Activated CD4-positive, alpha-beta T cell treated with anti-CD3 and anti-CD28 coated beads, Interleukin-2, amount 50 U/mL, for 16 hours (primary cell): ENCODE measurements around the gene CSF1.

ENCODE experiments used
- DNase-seq: peaks from one replicate; pipeline ENCODE4 v3.0.0-alpha.2; 2020

The CSF1 gene

DNA sequence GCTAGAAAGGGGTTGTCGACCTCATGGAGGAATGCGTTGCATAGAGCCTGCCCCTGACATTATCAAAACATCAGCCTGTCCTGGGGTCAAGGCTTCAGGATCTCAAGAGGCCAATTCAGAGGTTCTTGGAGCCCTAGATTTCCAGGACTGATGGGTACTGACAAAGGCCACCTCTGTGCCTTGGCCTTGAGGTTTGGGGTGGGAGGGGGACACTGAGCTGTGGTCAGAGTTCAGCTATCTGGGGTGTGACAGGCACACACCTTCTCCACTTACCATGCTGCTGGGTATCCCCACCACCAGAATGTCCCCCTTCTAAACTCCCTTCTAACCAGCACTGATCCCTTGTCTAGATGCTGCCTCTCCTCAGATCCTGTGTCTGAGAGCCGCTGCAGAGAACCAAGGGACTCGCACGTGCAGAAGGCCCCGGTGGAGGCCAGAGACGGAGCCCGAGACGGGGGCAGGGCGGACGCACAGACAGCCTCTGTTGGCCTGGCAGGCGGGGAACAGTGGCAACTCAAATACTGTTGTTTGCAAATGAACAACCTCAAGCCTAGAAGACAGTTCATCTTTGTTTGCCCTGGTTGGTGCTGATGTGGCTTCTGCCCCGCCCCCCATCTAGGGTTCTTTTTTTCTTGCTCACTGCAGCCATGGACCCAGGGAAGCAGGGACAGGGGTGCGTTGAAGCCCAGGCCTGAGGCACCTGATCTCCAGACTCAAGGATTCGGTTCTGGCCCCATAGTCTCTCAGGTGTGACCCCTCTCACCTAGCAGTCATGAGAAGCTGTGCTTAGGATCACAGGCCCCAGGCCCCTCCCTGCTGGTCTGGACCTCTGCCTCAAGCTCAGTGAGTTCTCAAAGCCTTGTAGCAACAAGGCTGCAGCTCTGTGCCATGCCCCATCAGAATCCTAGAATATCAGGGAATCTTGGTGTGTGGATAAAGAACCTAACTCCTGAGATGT, 28.1 kb upstream of the CSF1 start:
- no peak for DNase-seq

DNA sequence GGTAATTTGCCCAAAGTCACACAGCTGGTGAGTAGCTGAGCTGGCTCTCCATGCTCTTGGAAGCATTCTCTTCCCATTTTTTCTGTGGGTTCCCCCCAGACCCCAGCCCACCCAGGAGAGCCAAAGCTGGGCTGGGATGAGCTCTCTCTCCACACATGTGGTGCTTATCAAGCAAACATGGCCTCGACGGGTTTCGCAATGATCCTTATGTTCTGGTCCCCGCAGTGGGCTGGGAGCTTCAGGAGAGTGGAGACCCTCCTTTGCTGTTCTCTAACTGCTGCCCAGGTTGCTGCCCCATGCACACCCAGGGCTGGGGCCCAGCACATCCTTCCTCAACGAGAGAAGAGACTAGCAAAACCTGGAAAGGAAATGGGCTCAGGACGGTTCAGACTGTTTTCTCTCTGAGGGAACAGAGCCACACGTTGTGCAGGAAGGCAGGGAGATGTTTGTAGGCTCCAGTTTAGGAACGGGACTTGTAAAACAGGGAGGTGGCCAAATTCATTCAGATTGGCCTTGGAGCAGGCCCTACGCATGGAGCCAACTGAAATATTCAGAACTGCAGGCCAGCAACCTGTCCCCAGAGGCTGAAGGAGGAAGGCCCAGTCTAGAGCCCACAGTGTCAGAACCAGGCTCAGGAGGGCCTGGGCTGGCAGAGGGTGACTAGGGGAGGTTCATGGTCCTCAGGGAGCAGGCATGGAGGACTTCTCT, 27.2 kb upstream of the CSF1 start:
- DNase-seq, result no peak

- DNase-seq, result no peak
These were observed 26.3 kb upstream of the CSF1 start for GRCh38 chr1:109884242-109884891.

- DNase-seq, result no peak
These were observed 25.1 kb upstream of the CSF1 start for GRCh38 chr1:109885589-109885988.

- no peak for DNase-seq
These were observed 23.8 kb upstream of the CSF1 start for GRCh38 chr1:109886827-109887226.

GRCh38 chr1:109887271-109887670, 23.4 kb upstream of the CSF1 start:
- no peak for DNase-seq

- DNase-seq, result no peak
These were observed 22.8 kb upstream of the CSF1 start for GRCh38 chr1:109887884-109888283.

DNA sequence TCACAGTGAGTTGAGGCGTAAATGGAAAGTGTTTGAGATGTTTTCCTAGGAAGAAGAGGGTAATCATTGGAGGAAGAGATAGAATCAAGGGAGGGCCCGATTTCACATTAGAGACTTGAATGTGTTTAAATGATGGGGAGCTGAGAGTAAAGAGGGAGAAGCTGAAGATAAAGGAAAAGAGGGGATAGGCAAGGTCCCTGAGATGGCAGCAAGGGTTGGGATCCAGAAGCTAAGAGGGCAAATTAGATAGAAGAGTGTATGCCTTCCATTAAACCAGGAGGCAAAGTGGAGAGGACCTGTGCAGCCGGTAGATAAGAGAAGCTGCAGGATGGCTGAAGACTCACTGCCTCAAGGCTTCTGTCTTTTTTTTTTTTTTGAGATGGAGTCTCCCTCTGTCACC, 21.6 kb upstream of the CSF1 start:
- no peak for DNase-seq

GRCh38 chr1:109890115-109890953, 20.3 kb upstream of the CSF1 start:
- DNase-seq, result no peak

DNA sequence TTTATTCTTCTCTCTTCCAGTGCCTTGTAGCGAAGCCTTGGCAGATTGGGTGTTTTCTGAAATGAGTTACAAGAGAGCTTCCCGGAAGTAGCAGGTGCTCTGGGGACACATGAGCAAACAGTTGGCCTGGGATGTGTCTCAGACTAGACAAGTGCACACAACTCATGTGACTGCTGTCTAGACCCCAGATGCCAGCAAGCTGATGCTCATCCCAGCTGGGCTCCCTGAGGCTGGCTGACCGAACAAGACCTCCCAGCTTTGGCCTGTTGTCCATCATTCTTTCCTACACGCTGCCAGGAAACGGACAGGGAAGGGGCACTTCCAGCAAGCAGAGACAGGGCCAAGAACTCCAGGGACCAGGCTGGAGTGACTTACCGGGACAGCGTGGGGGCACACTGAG, 18.7 kb upstream of the CSF1 start:
- DNase-seq, result no peak

DNA sequence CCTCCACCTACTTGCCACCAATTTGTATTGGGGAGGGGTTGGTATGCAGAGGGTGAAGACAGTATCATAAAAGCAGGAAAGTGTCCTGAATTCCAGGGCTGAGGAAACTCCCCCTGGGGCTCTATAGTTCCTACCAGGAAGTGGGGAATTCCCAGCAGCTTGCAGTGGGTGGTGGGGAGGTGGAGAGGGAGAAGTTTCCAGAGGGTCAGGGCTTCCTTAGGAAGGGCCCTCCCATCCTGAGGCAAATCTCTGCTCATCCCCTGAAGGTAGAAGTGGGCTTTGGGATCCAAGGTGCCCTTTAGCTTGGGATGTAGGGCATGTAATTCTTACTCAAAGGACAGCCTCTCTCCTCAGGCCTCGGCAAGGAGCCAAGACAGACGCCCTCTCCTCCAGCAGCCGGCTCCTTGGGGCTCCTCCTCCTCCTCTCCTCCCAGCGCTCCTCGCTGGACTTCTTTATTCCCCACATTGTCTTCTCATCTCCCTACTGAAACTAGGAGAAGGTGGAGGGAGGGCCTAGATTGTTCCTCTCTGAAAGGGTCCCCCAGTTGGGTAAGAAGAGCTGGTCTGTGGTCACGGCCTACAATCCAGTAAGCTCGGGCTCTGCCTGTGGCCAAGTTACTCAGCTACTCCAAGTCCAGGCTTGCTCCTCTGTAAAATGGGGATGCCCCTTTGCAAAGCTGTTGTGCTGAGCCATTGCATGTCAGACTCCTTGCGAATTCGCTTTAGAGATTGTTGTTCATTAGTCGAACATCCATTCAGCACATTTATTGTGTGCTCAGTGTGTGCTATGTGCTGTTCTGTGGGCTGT, 17.9 kb upstream of the CSF1 start:
- no peak for DNase-seq

DNA sequence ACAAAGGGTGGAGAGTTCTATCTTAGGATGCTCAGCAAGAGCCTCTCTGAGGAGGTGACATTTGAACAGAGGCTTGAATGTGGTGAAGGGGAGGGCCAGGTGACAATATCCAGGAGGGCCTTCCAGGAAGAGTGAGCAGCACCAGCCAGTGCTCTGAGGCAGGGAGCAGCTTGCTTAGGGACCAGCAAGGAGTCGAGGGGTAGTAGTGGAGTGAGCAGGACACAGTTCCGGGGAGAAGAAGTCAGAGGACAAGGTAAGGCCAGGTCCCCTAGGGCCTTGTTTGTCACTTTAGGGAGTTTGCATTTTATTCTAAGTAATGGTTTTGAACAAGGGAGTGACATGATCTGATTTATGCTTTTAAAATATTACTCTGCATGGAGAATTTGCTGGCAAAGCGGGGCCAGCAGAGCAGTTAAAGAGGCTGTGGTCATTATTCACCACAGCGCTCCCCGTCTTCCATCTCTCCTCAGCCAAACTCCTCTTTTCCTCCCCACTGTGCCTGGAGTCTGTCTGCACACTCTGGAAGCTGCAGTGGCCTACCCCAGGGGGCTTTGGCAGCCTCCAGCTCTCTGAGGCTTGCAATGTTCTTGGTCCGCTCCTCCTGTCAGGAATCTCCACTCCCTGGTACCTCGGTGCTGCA, 17.0 kb upstream of the CSF1 start:
- no peak for DNase-seq

GRCh38 chr1:109894823-109895719, 15.6 kb upstream of the CSF1 start:
- no peak for DNase-seq

DNA sequence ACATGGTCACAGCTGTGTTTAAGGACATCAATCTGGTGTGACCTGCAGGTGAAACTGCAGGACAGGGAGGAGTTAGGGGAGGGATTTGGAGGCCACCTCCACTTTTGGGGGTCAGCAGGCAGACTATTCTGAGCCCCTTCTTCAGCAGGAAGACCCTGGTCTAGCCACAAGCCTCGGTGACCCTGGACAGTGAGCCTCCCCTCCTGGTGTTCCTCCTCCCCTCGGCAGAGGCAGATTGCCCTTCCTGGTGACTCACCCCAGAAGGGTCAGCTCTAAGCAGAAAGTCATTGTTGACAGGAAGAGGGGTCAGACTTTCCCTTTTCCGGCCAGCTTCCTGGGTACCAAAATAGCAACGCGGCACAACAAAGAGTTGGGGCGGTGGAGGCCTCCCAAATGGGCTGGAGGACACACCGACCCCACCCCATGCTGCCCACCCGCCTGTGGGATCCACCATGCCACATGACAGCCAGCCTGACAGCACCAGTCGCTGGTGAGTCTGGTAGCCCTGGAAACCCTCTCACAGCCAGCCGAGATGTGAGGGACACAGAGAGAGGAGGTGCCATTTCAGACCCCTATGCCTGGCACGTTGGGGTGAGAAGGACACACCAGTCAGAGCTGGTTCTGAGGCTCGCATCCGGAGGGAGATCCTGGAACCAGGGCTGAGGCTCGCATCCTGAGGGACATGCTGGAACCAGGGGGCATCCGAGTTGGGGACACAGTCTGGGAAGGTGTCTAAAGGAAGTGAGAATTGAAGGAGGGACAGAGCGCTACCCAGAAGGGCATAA, 14.7 kb upstream of the CSF1 start:
- DNase-seq, result no peak

GRCh38 chr1:109896681-109897080, 14.0 kb upstream of the CSF1 start:
- DNase-seq, result no peak

DNA sequence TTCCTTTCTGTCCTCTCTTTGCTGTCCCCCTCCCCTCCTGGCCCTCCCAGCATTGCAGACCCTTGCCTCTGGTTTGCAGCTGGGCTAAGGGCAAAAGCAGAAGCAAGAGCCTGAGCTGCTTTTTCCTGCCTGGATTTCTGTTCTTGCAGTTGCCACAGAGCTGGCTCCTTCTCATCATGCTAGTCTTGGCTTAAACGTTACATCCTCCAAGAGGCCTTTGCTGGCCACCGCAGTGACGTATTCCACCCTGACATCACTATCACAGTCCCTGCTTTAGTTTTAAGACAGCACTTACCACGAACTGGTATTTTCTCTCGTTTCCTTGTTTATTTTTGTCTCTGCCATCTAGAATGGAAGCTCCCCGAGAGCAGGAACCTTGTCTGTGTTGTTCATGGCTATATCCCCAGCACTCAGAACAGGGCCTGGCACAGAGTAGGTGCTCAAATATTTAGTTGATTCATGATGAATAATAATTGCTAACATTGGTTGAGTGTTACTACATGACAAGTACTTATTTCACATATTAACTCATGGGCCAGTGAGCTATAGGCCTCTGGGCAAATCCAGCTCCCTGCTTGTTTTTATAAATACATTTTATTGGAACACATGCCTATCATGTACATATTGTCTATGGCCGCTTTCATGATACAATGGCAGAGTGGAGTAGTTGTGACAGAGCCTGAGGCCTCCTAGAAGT, 13.2 kb upstream of the CSF1 start:
- DNase-seq, result no peak

DNA sequence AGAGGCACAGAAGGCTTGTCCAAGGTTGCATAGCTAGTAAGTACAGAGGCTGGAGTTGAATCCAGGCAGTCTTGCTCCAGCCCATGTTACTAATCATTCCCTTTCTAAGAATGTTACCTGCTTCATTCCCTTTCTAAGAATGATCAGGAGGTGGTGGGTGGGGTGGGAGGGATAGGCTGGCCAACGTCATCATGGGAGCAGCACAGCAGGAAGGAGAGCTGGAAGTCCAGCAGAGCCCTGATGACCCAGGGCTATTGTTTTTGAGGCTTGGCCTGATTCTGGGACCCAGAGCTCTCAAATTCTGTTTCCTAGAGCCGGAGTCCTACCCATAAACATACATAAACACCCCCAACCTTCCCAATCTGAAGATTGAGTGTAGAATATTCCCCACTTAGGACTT, 11.8 kb upstream of the CSF1 start:
- no peak for DNase-seq

GRCh38 chr1:109901141-109901523, 9.5 kb upstream of the CSF1 start:
- DNase-seq, result no peak
